Esophagus squamous epithelium (tissue), 4 donors: ENCODE results near the gene C12orf42.

Experiments used
- POLR2A ChIP-seq, 4 donors: fragments of 450-650 bp; IDR thresholded peaks; one replicate each; pipeline ENCODE4 v1.6.1; 2017; ENCODE audit warnings: antibody characterized with exemption in 4 of 4, mild to moderate bottlenecking in 4 of 4, moderate library complexity in 3 of 4
- TF ChIP-seq, protein P1 (sequence below), 6 experiments: fragments of 450-650 bp in 4 of 6; fragments of 200-600 bp in 2 of 6; sonication (generic) in 2 of 6; IDR thresholded peaks; one replicate each; pipeline ENCODE4 v1.5.1; 2016 to 2019; ENCODE audit warnings: antibody characterized with exemption in 6 of 6, mild to moderate bottlenecking in 4 of 6, moderate library complexity in 4 of 6

DNA sequence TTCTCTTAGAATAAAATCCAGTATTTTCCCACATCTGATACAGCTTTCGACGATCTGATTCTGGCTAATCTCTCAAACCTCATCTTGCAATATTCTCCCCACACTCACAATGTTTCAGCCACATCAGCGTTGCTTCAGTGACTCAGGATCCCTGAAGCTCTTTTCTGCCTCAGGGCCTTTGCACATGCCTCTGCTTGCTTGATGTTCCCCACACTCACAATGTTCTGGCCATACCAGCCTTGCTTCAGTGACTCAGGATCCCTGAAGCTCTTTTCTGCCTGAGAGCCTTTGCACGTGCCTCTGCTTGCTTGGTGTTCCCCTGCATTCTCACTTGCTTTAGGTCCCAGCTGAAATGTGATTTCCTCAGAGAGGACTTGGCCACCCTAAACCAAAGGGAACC, 2.6 kb downstream of the C12orf42 start:
- TF ChIP-seq, protein P1, sequence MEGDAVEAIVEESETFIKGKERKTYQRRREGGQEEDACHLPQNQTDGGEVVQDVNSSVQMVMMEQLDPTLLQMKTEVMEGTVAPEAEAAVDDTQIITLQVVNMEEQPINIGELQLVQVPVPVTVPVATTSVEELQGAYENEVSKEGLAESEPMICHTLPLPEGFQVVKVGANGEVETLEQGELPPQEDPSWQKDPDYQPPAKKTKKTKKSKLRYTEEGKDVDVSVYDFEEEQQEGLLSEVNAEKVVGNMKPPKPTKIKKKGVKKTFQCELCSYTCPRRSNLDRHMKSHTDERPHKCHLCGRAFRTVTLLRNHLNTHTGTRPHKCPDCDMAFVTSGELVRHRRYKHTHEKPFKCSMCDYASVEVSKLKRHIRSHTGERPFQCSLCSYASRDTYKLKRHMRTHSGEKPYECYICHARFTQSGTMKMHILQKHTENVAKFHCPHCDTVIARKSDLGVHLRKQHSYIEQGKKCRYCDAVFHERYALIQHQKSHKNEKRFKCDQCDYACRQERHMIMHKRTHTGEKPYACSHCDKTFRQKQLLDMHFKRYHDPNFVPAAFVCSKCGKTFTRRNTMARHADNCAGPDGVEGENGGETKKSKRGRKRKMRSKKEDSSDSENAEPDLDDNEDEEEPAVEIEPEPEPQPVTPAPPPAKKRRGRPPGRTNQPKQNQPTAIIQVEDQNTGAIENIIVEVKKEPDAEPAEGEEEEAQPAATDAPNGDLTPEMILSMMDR (IDR thresholded peaks at IDR 0.05), result no peak
- TF ChIP-seq POLR2A (IDR thresholded peaks at IDR 0.05), result no peak
